ENCODE data around the gene LRRC10.

Gene LRRC10, protein sequence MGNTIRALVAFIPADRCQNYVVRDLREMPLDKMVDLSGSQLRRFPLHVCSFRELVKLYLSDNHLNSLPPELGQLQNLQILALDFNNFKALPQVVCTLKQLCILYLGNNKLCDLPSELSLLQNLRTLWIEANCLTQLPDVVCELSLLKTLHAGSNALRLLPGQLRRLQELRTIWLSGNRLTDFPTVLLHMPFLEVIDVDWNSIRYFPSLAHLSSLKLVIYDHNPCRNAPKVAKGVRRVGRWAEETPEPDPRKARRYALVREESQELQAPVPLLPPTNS

DNA sequence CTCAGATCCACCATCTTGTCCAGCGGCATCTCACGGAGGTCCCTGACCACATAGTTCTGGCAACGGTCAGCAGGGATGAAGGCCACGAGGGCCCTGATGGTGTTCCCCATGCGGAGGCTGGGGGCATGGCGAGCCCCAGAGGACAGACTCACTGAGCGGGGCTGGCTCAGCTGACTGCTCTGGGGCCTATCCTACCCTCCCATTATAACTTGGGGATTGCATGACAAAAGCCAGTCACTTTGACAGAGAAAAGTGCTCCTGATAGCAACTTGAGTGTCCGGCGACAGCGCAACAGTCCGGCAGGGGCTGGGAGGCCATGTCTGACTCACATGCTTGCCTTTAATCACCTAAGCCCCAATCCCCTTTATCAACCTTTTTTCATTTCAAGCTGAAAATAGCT, at the start of gene LRRC10:
Gene LRRC10, minus strand, starts transcription at position 179 of the 400 bp plus-strand sequence. Its CDS starts 69 bp downstream, at position 110.
- no peak for DNase-seq

DNA sequence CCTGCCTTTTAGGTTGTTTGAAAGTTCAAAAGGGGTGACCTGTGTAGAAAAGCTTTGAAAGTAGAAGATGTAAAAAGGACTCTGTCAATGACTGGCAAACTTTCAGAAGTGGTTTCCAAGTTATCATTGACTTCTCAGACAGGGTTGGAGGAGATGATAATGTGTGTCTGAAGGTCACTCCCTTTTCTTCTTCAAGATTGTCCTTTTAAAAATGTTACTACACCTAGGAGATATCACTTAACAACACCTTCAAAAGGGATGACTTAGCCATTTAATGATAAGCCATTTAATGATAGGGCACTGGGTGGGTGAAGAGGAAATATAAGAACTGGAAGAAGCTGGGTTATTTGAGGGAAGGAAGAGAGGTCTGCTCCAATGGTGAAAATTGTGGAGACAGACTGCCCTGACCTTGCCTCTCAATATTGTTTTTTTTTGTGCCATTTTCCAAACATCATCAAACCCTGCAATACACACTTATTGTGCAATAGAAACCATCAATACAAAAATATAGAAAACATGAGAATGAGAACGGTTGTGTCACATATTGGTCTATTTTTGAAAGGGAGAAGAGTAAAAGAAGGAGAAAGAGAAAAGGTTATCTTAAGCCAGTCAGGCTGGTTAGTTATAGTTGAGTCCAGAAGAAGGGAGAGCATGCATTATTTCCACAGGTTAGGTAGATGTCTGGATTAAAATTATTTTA, 49.6 kb upstream of the LRRC10 start:
- DNase-seq: no peak

DNA sequence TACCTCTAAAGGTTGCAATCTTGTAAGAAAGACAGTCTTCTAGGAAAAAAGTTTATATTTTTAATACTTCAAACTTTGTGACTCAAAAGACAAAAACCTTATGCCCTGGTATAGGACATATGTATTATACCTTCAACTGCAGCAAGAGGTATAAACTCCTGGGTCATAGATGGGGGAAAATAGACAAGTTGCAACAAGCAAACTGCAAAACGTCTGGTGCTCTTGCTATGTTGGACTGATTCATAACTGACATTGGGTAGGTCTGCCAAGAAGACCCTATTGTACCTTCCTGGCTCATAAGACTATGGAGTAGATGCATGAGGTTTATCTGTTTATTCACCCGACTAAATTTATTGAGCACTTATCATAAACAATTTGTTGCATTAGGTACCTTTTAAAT, 47.5 kb upstream of the LRRC10 start:
- DNase-seq: no peak

DNA sequence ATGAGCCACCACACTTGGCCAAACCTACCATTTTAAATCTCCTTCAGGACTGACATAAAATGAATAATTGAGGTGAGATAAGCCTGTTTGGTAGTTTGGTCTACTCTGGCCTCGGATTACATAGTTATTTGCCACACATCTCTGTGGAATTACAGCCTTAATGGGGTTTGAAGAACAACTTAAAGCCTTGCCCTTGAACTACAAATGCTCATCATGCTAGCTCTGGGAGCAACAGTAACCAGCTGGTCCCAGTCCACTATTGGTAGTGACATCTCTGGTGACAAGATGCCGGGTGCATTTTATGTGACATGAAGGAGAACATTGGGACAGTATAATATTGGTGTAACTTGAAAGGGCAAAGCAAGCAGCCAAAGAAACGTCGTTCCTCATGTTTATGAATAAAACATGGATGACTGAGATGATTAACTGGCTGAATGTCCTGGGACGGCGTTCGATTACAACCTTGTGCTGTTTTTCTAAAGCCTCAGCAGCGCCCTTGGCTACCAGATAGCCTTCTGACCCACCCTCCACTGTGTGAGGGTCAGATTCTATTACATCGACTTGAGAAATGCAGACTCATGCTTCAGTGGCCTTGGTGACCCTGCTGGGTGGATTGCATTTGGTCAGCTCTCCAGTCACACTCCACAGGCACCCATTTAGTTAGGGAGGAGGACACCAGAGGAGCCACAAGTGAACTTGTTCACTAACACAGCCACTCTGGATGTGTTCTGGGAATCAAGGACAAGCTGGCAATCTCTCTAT, 46.9 kb upstream of the LRRC10 start:
- no peak for DNase-seq

DNA sequence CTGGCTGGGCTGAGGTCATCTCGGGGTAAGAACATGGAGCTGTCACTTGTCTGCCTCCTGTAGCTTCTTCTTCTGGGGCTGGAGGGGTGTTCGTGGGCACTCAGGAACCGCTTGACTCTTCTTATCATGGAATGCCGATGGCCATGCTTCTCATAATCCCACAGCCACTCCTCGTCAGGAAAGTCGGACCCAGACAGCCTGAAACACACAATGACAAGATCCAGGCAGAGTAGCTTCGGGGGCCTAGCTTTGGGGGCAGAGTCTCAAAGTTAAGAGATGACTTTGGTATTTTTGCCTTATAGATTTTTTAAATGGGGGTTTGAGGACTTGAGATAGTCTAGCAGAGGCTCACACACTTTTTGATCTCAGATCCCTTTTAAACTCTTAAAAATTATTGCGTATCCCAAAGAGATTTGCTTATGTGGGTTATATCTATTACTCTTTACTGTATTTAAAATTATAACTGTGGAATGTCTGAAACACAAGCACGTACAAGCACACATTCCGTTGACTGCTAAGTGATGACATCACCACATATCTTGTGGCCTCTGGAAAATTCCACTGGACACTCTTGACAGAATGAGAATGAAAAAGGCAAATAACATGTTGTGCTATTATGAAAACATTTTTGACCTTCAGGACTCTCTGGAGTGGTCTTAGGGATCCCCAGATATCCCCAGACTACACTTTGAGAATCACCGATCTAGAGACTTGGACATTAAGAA, 45.1 kb upstream of the LRRC10 start:
- no peak for DNase-seq

DNA sequence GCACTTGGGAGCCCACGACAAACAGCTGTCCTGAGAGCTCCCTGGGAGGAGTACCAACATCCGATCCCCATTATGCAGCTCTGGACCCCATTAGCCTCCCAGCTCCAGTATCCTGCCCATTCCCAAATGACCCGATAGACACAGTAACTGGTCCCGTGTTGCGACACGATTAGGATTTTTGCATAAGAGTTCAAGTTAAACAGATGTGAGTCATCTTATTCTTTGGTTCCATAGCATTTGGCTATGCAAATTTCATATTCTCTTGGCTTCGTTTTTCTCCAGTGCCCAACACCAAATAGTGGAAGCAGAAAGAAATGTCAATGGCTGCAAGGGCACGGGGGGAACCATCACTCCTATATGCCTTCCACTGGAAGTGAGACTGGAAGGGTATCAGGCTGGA, 43.0 kb upstream of the LRRC10 start:
- DNase-seq: no peak

DNA sequence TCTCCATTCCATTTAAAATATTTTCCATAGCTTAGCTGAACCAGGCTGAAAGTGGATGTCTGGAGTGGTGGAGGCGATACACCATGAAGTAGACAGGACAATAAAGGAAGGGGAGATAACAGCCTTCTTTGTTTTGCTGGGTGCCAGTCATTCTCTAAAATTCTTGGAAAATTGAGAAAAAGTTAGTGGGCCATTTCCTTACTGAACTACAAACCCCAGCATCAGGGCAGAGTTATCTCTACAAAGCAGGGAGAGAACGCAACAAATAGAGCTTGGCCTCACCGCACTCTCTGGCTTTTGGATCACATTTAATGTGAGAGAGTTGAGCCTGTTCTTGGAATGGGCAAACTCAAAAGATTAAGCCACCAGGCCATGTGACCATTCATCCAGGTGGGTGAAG, 41.2 kb upstream of the LRRC10 start:
- no peak for DNase-seq

DNA sequence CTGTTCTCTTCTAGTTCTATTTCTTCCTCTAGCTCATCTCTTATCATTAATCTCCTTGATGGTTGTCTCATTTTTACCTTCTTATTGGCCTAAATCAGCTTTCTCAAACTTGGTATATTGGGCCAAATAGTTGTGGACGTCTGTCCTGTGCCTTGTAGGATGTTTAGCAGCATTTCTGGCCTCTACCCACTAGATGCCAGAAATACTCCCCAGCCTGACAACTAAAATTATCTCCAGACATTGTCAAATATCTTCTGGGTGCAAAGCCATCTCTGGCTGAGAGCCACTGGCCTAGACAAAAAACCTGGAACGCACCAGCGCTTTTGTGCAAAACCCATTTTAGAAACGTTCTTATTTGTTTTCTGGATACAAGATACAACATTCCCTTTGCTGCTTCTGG, 38.8 kb upstream of the LRRC10 start:
- no peak for DNase-seq

DNA sequence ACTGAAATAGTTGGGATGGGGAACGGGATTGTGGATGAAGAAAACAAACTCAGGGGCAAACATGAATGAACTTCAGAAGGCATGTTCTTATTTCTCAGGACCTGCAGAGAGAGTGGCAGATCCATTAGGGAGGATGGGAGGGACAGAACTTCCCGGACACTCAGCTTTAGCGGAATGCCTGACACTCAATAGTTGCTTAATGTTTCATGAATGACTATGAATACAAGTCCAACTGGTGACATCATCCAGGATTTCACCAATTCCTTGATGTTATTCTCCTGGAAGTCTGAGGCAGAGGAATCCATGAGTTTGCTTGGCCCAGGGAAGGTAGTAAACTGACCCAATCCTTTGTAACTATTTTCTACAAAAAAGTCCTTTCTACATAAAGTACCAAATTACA, 37.8 kb upstream of the LRRC10 start:
- no peak for DNase-seq

DNA sequence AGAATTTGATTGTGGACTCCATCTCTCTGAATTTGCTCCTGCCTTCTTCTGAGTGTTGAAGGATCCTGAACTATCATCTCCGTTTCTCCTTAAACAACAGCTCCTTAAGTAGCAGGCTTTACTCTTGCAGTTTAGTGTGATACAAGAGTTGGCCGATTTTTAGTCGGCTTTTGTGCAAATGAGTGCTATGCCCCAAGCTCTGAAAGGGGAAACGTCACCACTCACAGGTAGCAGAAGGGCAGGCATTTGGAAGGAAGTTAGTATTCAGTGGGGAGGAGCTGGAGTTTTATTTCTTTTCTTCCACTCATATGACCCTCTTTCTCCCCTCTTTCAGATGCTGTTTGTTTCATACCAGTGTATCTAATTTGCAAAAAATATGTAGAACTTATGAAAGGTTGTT, 36.5 kb upstream of the LRRC10 start:
- no peak for DNase-seq

DNA sequence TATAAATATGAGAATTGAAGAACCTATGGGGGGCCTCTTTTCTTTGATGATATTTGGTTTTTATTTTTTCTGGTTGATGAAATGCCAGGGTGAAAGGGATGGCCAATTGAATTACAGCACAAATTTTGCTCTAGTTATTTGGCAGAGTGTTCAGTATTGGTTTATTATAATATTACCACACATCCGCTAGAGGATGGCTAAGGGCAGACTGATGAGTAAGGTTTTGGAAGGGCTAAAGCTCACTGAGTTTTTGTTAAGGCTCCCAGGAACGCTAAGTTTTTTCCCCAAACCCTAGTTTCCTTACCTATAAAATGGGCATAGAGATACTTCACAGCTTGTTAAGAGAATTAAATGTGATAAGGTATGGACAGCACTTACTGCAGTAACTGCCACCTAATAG, 34.3 kb upstream of the LRRC10 start:
- DNase-seq: no peak

DNA sequence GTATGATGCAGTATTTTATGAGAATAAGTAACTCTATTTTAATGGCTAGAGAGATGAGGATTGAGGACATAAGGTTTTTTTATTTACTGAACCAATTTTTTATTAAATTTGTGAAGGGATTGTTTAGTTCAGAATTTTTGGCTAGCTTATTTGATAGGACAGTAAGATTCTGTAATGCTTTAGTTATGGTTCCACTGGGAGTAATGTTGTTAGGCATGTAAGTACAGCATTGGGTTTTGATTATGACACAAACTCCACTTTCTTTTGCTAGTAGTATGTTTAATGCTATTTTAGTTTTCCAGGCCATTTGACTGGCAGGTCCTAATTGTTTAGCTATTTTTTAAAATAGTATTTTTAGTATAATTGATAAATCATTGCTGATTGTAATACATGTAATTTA, 33.8 kb upstream of the LRRC10 start:
- DNase-seq: no peak

DNA sequence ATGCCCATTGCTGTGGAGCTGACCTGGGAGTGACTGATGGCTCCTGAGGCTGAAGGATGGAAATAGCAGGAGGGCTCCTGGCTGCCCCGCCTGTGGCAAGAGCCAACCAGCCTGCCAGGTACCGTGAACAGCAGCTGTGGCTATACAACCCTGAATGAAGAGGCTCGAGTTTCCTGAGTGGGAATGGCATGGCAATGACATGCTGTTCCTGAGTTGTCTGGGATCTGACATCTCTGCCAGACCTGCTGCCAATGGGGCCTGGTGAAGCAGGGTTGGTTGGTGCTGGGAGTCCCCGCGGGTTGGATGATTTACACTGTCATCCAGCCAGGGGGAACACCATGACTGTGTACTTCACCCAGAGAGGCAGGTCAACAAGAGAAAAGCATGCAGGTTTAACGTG, 31.8 kb upstream of the LRRC10 start:
- no peak for DNase-seq

DNA sequence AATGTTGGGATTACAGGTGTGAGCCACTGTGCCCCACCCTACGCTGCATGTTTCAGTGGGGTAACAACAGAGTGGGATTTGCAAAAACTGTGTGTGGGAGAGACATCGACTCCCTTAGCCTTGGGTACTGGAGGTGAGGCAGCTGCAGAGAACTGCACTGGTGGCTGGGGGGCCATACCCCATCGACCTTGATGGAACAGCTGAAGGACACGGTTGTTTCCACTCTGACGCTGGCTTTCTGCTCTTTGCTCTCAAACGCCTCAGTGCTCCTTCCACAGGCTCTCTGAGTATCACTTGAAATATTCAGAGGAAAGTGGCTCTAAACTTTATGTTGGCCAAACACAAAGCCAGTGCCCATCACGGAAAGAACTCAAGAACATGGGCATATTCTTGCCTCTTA, 30.8 kb upstream of the LRRC10 start:
- no peak for DNase-seq

DNA sequence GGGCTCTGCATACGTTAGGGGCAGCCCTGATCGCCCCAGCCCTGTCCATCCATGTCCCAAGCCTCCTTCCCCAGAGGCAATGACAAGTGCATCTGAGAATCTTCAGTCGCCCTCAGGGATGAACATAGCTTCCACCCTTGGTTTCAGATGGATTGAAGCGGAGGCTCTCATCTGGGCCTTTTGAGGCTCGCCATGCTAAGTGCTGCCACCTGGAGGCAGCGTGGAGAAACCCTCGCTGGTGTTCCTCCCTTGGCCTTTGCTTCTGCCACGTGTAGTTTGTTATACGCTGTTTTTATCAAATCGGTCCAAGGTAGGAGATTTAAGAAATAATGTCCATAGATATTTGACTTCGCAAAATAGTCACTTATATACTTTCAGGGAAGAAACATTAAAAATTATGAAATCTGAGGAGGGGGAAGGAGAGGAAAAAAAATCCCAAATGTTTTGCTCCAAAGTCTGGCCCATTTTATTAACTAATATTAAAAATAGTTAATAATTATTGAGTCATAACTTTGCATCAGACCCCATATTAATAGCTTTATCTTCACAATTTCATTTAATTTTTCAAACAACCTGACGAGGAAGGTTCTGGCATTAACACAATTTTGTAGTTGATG, 28.8 kb upstream of the LRRC10 start:
- peak; percentile 25 for DNase-seq

DNA sequence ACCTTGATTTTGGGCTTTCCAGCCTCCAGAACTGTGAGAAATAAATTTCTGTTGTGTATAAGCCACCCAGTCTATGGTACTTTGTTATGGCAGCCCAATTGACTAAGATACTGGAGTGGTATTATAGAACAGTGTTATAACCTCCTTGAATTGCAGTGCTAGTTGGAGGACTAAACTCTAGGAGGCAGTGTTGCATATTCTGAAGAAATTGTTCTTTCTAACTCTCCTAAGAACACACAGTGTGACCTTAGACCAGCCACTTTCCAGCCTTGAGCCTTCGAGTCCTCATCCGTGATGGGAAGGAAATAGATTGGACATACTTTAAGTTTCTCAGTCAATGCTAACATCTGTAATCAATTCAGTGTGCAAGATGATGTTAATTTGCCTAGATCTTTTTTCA, 22.4 kb upstream of the LRRC10 start:
- DNase-seq: no peak

DNA sequence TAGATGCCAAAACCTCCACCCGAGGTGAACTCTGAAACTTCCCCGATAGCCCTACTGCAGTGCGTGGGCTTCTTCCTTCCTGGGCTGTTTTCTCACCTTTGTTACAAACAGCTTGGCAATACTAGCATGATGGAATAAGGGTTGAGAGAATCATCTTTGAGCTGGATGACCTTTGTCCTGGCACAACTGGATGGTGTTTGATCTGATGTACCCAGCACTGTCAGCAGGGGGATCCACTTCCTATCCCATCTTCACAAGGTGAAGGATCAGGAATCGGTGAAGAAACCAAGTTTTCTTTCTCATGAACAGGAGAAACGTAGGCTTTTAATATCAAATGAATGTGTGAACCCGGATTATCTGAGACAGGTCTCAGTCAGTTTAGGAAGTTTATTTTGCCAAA, 19.5 kb upstream of the LRRC10 start:
- DNase-seq: no peak

DNA sequence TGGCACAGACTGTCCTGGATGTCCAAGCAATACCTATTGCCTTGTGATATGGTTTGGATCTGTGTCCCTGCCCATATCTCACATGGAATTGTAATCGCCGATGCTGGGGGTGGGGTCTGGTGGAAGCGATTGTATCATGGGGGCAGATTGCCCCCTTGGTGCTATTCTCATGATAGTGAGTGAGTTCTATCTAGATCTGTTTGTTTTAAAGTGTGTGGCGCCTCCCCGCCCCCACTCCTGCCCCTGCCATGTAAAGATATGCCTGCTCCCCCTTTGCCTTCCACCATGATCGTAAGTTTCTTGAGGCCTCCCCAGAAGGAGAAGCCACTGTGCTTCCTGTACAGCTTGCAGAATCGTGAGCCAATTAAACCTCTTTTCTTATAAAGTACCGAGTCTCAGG, 16.8 kb upstream of the LRRC10 start:
- no peak for DNase-seq

DNA sequence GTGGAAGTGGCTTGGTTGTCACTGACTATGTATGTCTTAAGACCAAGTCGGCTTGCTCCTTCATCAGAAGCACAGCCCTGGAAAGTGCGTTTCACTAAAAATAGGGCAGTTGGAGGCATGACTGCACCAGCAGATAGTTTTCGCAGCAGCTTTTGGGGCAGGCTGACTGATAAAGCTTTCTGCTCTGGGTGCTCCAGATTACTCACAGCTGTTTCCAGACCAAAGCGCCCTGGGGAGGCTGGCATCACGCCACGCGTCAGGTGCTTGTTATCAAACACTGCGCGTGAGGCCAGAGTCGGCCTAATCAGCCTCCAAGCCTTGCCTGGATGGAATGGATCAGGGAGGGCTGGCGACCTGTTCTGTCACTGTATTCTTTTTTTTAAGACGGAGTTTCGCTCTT, 13.3 kb upstream of the LRRC10 start:
- peak; percentile 69 for DNase-seq

DNA sequence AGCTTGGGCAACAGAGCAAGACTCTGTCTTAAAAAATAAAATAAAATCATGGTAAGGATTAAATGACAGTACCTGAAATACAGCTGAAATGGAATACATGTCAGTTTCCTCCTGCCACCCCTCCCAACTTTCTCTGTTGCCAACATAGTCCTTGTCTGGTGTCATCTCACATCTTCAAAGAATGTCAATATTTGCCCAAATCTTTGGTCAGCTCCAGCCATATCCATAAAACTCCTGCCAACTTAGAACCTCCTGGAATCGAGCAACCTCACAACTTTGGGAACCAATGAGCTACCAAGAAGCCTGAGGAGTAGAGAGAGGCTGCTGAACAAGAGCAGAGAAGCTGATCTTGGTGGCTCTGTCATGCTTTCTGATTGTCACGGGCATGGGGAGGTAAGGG, 10.8 kb upstream of the LRRC10 start:
- DNase-seq: no peak

DNA sequence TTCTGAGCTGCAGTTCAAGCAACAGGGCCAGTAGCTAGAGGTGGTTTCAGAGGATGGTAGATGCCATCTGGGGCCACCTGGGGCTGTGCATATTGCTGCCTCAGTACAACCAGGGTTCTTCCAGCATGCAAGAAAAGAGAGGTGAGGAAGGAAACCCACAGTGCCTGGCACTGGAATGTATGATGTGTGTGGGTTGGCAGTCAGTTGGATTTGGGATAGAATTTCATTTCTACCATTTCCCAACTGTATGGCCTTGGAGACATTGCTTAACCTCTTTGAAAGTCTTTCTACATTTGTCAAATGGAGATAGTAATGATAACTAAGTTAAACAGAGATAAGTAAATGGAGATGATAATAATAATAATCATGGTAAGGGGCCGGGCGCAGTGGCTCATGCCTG, 10.2 kb upstream of the LRRC10 start:
- no peak for DNase-seq

DNA sequence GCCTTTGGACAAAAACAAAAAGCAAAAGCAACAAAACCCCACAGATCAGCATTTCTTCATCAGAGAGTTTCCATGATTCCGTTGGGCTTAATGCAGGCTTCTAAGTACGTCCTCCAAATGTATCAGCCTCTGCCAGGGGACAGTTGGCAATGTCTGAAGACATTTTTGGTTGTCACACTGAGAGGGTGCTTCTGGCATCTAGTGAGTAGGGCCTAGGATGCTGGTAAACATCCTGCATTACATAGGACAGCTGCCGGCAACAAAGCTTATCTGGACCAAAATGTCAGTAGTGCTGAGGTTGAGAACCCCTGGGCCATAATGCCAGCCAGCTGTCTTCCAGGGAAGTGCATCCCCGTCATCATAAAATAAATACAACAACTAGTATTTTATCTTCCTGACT, 9.4 kb upstream of the LRRC10 start:
- no peak for DNase-seq

DNA sequence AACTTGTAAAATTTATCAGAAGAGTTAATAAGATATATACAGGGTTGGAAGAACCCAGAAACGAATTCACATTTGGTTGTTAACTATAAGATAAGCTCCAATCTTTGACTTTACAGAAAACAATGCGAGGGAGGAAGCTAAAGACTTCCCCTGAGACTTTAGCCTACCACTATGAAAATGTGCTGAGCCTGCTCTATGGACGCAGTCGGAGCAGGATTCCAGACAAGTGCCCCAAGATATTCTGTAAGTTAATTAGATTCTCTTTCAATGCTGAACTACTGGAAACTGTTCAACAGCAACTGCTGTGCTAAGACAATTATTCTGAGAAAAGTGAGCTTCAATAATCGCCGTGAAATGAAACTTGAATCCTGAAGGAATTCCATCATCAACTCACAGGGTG, 8.3 kb upstream of the LRRC10 start:
- no peak for DNase-seq

All from NCI-H1092 treated with DMSO at 0.1 percent for 48 hours (cell line).